BLaER1 (cell line): Measurements from ENCODE around the gene PCBP3.
"Not testable (repeated sequence)": the region's sequence is repeated elsewhere in the genome, so short reads cannot be mapped to it uniquely, and the experiment has no call there.

Experiments
- H3K27ac ChIP-seq: shearing (Covaris generic); formaldehyde crosslinking; 2 replicates; pipeline ENCODE4 v1.8.1; 2022
- H3K27me3 ChIP-seq: shearing (Covaris generic); formaldehyde crosslinking; 2 replicates; pipeline ENCODE4 v1.8.1; 2022
- H3K36me3 ChIP-seq: shearing (Covaris generic); formaldehyde crosslinking; 2 replicates; pipeline ENCODE4 v1.8.1; 2022
- H3K4me1 ChIP-seq: shearing (Covaris generic); formaldehyde crosslinking; 2 replicates; pipeline ENCODE4 v1.8.1; 2022
- H3K4me2 ChIP-seq: shearing (Covaris generic); formaldehyde crosslinking; 2 replicates; pipeline ENCODE4 v1.8.1; 2022
- H3K4me3 ChIP-seq: shearing (Covaris generic); formaldehyde crosslinking; 2 replicates; pipeline ENCODE4 v1.8.1; 2022
- H3K9ac ChIP-seq: shearing (Covaris generic); formaldehyde crosslinking; 2 replicates; pipeline ENCODE4 v1.8.1; 2022
- H3K9me3 ChIP-seq: shearing (Covaris generic); formaldehyde crosslinking; 2 replicates; pipeline ENCODE4 v1.8.1; 2022
- H4K20me1 ChIP-seq: shearing (Covaris generic); formaldehyde crosslinking; 2 replicates; pipeline ENCODE4 v1.8.1; 2022
- Cebpa-rat ChIP-seq: shearing (Covaris generic); IDR thresholded peaks from 2 replicates; pipeline ENCODE4 v1.8.1; 2022

Gene PCBP3

GRCh38 chr21:45843426-45843825 lies 199.9 kb downstream of the PCBP3 start:
- no peak overlapping the region for H3K4me2 ChIP-seq
- H3K9me3 ChIP-seq: peaks cover 24% of the 10 kb centered on the region
- H4K20me1 ChIP-seq: peaks cover 49% of the 10 kb centered on the region
- no peak overlapping the region for H3K27ac ChIP-seq
- H3K4me1 ChIP-seq: peaks cover 50% of the 10 kb centered on the region
- TF ChIP-seq Cebpa-rat: no peak
- no peak overlapping the region for H3K4me3 ChIP-seq
- H3K9ac ChIP-seq: no peak overlapping the region
- peaks cover 13% of the 10 kb centered on the region; the same call in 1 of the 2 replicates for H3K36me3 ChIP-seq
- H3K27me3 ChIP-seq: no peaks in the 10 kb centered on the region

DNA sequence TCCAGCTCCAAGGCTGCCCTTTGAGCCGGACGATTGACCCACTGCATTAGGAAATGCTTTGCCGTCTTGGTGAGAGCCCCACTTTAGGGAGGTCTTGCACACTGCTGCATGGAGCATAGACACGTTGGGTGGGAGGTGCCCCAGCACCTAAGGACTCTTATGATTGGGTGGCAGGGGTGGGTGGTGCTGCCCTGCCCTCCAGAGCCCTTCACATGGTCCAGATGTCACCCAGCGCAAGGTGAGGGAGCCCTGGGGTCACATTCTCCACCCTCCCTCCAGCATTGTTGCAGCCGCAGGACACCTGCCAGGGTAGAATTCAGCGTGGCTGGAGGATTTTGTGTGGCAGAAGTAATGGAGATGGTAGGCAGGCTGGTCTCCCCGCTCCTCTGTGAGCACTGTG lies 200.7 kb downstream of the PCBP3 start:
- Histone ChIP-seq H3K4me1 (peaks cover 42% of the 10 kb centered on the region), H3K9ac (no peak overlapping the region), H3K4me3 (no peak overlapping the region), H4K20me1 (peaks cover 51% of the 10 kb centered on the region), H3K36me3 (peaks cover 13% of the 10 kb centered on the region; the same call in 1 of the 2 replicates), H3K27me3 (no peaks in the 10 kb centered on the region), H3K27ac (no peak overlapping the region), H3K4me2 (no peak overlapping the region), H3K9me3 (peaks cover 24% of the 10 kb centered on the region)
- no peak for TF ChIP-seq Cebpa-rat

DNA sequence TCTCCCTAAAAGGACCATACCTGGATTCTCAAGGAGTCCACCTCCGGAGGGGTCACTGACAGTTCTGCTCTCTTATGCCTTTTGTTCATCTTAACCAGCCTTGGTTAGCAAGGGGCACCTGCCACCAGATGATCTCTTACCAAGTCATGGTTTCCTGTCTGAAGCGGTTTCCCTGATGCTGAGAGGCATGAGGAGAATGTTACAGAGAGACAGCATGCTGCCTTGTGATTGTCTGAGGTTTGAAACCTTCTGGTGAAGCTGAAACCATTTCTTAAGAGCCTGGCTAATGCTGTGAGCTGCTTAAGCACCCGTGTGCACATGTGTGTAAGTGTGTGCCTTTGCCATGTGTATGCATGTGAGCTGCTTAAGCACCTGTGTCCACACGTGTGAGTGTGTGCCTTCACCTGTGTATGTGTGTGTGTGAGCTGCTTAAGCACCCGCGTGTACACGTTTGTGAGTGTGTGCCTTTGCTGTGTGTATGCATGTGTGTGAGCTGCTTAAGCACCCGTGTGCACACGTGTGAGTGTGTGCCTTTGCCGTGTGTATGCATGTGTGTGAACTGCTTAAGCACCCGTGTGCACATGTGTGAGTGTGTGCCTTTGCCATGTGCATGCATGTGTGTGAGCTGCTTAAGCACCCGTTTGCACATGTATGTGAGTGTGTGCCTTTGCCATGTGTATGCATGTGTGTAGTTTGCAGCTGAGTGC lies 201.7 kb downstream of the PCBP3 start:
- no peaks in the 10 kb centered on the region for H3K27me3 ChIP-seq
- TF ChIP-seq Cebpa-rat: no peak
- peak overlapping the region; percentile 40 for H3K4me2 ChIP-seq
- peaks cover 16% of the 10 kb centered on the region for H3K36me3 ChIP-seq
- peaks cover 14% of the 10 kb centered on the region for H3K9me3 ChIP-seq
- no peak overlapping the region for H3K4me3 ChIP-seq
- peaks cover 51% of the 10 kb centered on the region for H4K20me1 ChIP-seq
- H3K4me1 ChIP-seq: peaks cover 41% of the 10 kb centered on the region
- H3K27ac ChIP-seq: no peak overlapping the region
- H3K9ac ChIP-seq: no peak overlapping the region

GRCh38 chr21:45845770-45846090 lies 202.2 kb downstream of the PCBP3 start:
- H3K27me3 ChIP-seq: no peaks in the 10 kb centered on the region

DNA sequence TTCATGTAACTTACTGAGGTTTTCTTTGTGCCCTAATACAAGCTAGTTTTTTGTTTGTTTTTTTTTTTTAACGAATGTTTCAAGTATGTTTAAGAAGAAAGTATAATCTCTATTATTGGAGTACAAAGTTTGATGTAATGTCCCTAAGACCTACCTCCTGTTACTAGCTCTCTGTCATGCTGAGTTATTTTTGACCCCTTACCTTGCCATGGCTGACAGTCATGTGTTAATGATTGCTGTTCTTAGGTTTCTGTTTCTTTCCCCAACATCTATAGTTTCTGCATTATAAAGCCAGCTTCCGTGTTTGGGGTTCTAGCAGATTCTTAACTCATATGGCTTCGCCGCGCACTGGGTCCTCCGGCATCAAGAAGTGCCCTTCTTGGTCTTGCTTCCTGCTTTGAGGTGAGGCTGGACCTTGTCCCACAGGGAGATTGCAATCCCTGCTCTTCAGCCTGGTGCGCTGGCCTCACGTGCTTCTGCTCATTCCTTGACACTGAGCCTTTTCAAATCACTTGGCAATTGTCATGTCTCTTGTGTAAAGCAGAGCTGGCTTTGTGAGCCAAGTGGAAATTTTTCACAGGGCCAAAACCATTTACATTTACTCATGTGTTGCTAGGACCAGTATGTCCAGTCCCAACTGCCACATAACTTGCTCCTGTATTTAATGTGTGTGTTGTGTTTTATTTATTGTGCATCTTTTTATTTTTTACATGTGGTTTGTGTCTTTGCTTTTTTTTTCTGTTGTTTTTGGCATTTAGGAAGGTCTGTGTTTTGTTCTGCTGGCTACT lies 203.0 kb downstream of the PCBP3 start:
- Histone ChIP-seq H3K27ac (peak overlapping the region; percentile 31; the same call in 1 of the 2 replicates), H3K4me1 (peaks cover 41% of the 10 kb centered on the region), H3K9ac (no peak overlapping the region), H3K9me3 (0 out of 2 replicates have a peak, but pooled peaks cover 4% of the 10 kb centered on the region), H3K27me3 (no peaks in the 10 kb centered on the region), H3K4me3 (no peak overlapping the region), H3K4me2 (peak overlapping the region; percentile 62), H4K20me1 (peaks cover 51% of the 10 kb centered on the region), H3K36me3 (peaks cover 16% of the 10 kb centered on the region)
- no peak for TF ChIP-seq Cebpa-rat

More at GRCh38 chr21:45845770-45846090, 202.2 kb downstream of the PCBP3 start:
- Histone ChIP-seq H3K27ac (no peak overlapping the region), H3K4me3 (no peak overlapping the region), H3K36me3 (peaks cover 14% of the 10 kb centered on the region), H3K9ac (no peak overlapping the region), H3K9me3 (peaks cover 9% of the 10 kb centered on the region), H4K20me1 (peaks cover 51% of the 10 kb centered on the region), H3K4me1 (peaks cover 41% of the 10 kb centered on the region), H3K4me2 (peak overlapping the region; percentile 40)
- no peak for TF ChIP-seq Cebpa-rat

DNA sequence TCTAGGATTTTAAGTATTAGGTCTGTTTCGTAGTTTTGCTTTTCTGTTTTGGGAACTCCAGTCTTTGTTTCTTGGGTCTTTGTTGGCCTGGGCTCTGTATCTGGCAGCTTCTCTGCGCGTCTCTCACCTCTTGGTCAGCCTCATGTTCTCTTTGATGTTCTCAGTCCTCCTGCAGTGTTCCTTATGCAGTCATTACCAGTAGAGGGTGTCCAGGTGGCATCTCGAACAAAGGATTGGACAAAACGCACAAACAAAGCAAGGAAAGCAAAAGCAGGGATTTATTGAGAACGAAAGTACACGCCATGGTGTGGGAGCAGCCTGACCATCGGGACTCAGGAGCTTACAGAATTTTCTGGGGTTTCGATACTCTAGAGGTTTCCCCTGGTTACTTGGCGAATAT lies 204.3 kb downstream of the PCBP3 start:
- peaks cover 41% of the 10 kb centered on the region for H3K4me1 ChIP-seq
- H3K27me3 ChIP-seq: no peaks in the 10 kb centered on the region
- no peak for TF ChIP-seq Cebpa-rat
- peak overlapping the region; percentile 62; the same call in 1 of the 2 replicates for H3K4me2 ChIP-seq
- peaks cover 51% of the 10 kb centered on the region for H4K20me1 ChIP-seq
- no peak overlapping the region for H3K4me3 ChIP-seq
- peaks cover 29% of the 10 kb centered on the region for H3K36me3 ChIP-seq
- H3K9ac ChIP-seq: no peak overlapping the region
- no peak overlapping the region for H3K27ac ChIP-seq
- peaks cover 5% of the 10 kb centered on the region; the same call in 1 of the 2 replicates for H3K9me3 ChIP-seq

DNA sequence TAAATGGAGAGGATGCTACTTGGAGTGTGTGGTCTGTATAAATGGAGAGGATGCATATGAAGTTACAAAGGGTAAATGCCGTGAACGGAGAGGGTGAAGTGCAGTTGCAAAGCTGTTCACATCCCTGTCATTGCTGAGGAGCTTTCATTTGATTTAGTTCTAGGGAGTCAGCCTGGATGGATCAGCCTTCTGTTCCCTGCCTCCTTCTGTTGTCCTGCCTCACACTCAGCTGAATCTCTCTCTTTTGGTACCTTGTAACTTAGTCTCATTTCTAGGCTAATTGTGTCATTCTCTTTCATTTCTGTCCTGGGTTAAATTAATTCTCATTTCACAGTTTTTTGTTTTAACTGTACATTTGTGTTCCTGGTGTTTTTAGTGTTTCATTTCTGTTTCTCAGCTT lies 204.8 kb downstream of the PCBP3 start:
- H3K4me2 ChIP-seq: 0 out of 2 replicates have a peak overlapping the region, but pooled peaks have one; percentile 62
- no peak overlapping the region for H3K27ac ChIP-seq
- peaks cover 5% of the 10 kb centered on the region; the same call in 1 of the 2 replicates for H3K9me3 ChIP-seq
- H4K20me1 ChIP-seq: peaks cover 46% of the 10 kb centered on the region
- H3K4me3 ChIP-seq: no peak overlapping the region
- H3K27me3 ChIP-seq: no peaks in the 10 kb centered on the region
- no peak overlapping the region for H3K9ac ChIP-seq
- H3K4me1 ChIP-seq: peaks cover 41% of the 10 kb centered on the region
- TF ChIP-seq Cebpa-rat: no peak
- peaks cover 34% of the 10 kb centered on the region for H3K36me3 ChIP-seq

GRCh38 chr21:45848805-45849204 lies 205.3 kb downstream of the PCBP3 start:
- H3K9ac ChIP-seq: no peak overlapping the region
- H3K36me3 ChIP-seq: peaks cover 39% of the 10 kb centered on the region
- H3K4me1 ChIP-seq: peaks cover 41% of the 10 kb centered on the region
- TF ChIP-seq Cebpa-rat: no peak
- H4K20me1 ChIP-seq: peaks cover 42% of the 10 kb centered on the region
- H3K27me3 ChIP-seq: no peaks in the 10 kb centered on the region
- no peak overlapping the region for H3K27ac ChIP-seq
- no peak overlapping the region for H3K4me3 ChIP-seq
- H3K9me3 ChIP-seq: peaks cover 5% of the 10 kb centered on the region; the same call in 1 of the 2 replicates
- H3K4me2 ChIP-seq: no peak overlapping the region

GRCh38 chr21:45849651-45850050 lies 206.1 kb downstream of the PCBP3 start:
- Histone ChIP-seq H3K27ac (no peak overlapping the region), H3K4me1 (peaks cover 35% of the 10 kb centered on the region), H3K27me3 (no peaks in the 10 kb centered on the region), H3K9me3 (peaks cover 5% of the 10 kb centered on the region; the same call in 1 of the 2 replicates), H3K4me3 (no peak overlapping the region), H3K9ac (no peak overlapping the region), H3K4me2 (no peak overlapping the region), H3K36me3 (peaks cover 46% of the 10 kb centered on the region), H4K20me1 (peaks cover 33% of the 10 kb centered on the region)
- no peak for TF ChIP-seq Cebpa-rat

- Histone ChIP-seq H3K4me2 (no peak overlapping the region), H3K9me3 (peaks cover 5% of the 10 kb centered on the region; the same call in 1 of the 2 replicates), H3K4me1 (peaks cover 30% of the 10 kb centered on the region), H3K36me3 (peaks cover 51% of the 10 kb centered on the region), H3K9ac (no peak overlapping the region), H3K4me3 (no peak overlapping the region), H3K27ac (no peak overlapping the region), H4K20me1 (peaks cover 29% of the 10 kb centered on the region), H3K27me3 (no peaks in the 10 kb centered on the region)
- TF ChIP-seq Cebpa-rat: no peak
Observed at GRCh38 chr21:45850181-45850580, 206.7 kb downstream of the PCBP3 start.

- not testable (repeated sequence) for H3K9ac ChIP-seq, H3K27me3 ChIP-seq, H3K4me2 ChIP-seq, H3K4me3 ChIP-seq, H3K9me3 ChIP-seq, H3K27ac ChIP-seq, H3K4me1 ChIP-seq
- Histone ChIP-seq H4K20me1 (peaks cover 12% of the 10 kb centered on the region; the same call in 1 of the 2 replicates), H3K36me3 (peaks cover 70% of the 10 kb centered on the region)
Observed at GRCh38 chr21:45852386-45852785, 208.9 kb downstream of the PCBP3 start.
